ENCODE data around the gene ZNF337.

DNA sequence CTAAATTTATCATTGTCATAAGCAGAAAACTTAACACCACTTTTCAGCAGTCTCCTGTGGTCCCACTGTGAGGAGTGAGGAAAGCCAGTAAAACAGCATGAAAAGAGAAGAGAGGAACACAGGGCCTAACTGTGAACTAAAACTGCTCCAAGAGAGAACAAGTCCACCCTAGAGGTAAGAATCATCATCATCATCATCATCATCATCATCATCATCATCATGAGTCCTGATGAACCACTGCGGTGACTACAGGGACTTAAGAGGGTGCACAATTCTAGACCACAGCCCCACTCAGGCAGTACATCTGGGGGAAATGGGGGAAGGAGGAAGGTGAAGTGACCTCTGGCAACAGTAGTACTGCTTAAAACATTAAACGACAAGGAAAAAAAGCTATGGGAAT is 13.6 kb downstream of the ZNF337 start:
- TF ChIP-seq, protein P1, sequence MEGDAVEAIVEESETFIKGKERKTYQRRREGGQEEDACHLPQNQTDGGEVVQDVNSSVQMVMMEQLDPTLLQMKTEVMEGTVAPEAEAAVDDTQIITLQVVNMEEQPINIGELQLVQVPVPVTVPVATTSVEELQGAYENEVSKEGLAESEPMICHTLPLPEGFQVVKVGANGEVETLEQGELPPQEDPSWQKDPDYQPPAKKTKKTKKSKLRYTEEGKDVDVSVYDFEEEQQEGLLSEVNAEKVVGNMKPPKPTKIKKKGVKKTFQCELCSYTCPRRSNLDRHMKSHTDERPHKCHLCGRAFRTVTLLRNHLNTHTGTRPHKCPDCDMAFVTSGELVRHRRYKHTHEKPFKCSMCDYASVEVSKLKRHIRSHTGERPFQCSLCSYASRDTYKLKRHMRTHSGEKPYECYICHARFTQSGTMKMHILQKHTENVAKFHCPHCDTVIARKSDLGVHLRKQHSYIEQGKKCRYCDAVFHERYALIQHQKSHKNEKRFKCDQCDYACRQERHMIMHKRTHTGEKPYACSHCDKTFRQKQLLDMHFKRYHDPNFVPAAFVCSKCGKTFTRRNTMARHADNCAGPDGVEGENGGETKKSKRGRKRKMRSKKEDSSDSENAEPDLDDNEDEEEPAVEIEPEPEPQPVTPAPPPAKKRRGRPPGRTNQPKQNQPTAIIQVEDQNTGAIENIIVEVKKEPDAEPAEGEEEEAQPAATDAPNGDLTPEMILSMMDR (IDR thresholded peaks at IDR 0.05): no peak
- TF ChIP-seq, protein P2, sequence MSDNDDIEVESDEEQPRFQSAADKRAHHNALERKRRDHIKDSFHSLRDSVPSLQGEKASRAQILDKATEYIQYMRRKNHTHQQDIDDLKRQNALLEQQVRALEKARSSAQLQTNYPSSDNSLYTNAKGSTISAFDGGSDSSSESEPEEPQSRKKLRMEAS (CRISPR knock-in tag; IDR thresholded peaks at IDR 0.05): no peak
- TF ChIP-seq HMGA2 (CRISPR knock-in tag; IDR thresholded peaks at IDR 0.05) (no peak), FOXP1 (CRISPR knock-in tag; IDR thresholded peaks at IDR 0.05; ENCODE audit: borderline replicate concordance) (no peak)

Measured in WTC11 (cell line).